ENCODE results near the gene SULT2B1. TPM values are rescaled to one million over a fixed set of nuclear protein-coding genes. Genes with fewer than 3 reads are reported as not detected.

Gene SULT2B1
- total RNA-seq, 4 donors from 2014 or later, result 1.0 TPM; not detected in 3

DNA sequence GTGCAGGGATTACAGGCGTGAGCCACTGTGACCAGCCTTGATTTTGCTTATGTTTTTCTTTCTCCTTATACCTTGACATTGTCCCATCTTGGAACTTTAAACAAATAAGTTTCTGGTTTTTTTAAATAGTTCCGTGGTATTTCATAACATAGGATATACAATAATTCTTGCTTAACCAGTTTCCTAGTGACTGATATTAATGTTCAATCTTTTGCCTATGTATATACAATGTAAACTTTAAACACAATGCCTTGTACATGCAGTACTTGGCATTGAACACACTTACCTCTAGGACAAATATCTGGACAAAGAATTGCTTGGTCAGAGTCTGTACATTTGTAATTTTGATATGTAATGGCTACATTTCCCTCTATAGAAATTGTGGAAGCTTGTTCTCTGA lies 30.2 kb downstream of the SULT2B1 start:
- H3K4me3 ChIP-seq, result no peak overlapping the region
- peaks cover 6 to 8% (median 8%) of the 10 kb centered on the region in 4 donors for H3K4me1 ChIP-seq
- H3K36me3 ChIP-seq, result no peaks in the 10 kb centered on the region
- no peaks in the 10 kb centered on the region for H3K9me3 ChIP-seq
- H3K27me3 ChIP-seq, result no peaks in the 10 kb centered on the region
- no peak for TF ChIP-seq POLR2AphosphoS5 (IDR thresholded peaks at IDR 0.05)
- TF ChIP-seq POLR2A (IDR thresholded peaks at IDR 0.05; ENCODE audit: low read depth), result no peak
- TF ChIP-seq, protein P1, sequence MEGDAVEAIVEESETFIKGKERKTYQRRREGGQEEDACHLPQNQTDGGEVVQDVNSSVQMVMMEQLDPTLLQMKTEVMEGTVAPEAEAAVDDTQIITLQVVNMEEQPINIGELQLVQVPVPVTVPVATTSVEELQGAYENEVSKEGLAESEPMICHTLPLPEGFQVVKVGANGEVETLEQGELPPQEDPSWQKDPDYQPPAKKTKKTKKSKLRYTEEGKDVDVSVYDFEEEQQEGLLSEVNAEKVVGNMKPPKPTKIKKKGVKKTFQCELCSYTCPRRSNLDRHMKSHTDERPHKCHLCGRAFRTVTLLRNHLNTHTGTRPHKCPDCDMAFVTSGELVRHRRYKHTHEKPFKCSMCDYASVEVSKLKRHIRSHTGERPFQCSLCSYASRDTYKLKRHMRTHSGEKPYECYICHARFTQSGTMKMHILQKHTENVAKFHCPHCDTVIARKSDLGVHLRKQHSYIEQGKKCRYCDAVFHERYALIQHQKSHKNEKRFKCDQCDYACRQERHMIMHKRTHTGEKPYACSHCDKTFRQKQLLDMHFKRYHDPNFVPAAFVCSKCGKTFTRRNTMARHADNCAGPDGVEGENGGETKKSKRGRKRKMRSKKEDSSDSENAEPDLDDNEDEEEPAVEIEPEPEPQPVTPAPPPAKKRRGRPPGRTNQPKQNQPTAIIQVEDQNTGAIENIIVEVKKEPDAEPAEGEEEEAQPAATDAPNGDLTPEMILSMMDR (IDR thresholded peaks at IDR 0.05), result no peak
- no peak overlapping the region for H3K27ac ChIP-seq (replicated peaks in 1 of 4)
- 76% methylated on average over 2 of the region's 2 CpGs for WGBS
- DNase-seq (ENCODE audit: extremely low spot score), result no peak
- intact Hi-C loops (cut with DNase I), result loop anchor here (5.0 kb wide), 1 partner anchor 75 kb away; no protein-coding TSS in a partner anchor

DNA sequence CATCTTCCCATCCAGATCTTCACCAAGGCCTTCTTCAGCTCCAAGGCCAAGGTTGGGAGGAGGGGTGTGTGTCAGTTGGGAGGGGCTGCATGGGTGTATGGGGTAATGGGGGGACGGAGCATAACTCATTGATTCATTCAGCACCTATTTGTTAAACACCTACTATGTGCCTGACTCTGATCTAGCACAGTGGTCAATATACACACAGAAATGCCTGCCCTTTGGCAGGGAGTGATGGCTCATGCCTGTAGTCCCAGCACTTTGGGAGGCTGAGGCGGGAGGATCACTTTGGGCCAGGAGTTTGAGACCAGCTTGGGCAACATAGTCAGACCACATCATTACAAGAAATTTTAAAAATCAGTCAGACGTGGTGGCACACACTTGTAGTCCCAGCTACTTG lies 35.4 kb downstream of the SULT2B1 start:
- H3K27me3 ChIP-seq, result no peaks in the 10 kb centered on the region
- intact Hi-C loops (cut with DNase I), result no loop called here
- 90% methylated on average over 3 of the region's 3 CpGs for WGBS
- no peaks in the 10 kb centered on the region for H3K36me3 ChIP-seq
- peaks cover 6 to 19% (median 19%) of the 10 kb centered on the region in 4 donors for H3K4me1 ChIP-seq
- H3K27ac ChIP-seq (replicated peaks in 1 of 4), result no peak overlapping the region
- no peak overlapping the region for H3K4me3 ChIP-seq
- H3K9me3 ChIP-seq, result no peaks in the 10 kb centered on the region
- DNase-seq (ENCODE audit: extremely low spot score), result no peak
- TF ChIP-seq, protein P1 (IDR thresholded peaks at IDR 0.05), result no peak
- TF ChIP-seq POLR2AphosphoS5 (IDR thresholded peaks at IDR 0.05) (no peak), EP300 (IDR thresholded peaks at IDR 0.05) (no peak), POLR2A (IDR thresholded peaks at IDR 0.05; ENCODE audit: low read depth) (no peak)

DNA sequence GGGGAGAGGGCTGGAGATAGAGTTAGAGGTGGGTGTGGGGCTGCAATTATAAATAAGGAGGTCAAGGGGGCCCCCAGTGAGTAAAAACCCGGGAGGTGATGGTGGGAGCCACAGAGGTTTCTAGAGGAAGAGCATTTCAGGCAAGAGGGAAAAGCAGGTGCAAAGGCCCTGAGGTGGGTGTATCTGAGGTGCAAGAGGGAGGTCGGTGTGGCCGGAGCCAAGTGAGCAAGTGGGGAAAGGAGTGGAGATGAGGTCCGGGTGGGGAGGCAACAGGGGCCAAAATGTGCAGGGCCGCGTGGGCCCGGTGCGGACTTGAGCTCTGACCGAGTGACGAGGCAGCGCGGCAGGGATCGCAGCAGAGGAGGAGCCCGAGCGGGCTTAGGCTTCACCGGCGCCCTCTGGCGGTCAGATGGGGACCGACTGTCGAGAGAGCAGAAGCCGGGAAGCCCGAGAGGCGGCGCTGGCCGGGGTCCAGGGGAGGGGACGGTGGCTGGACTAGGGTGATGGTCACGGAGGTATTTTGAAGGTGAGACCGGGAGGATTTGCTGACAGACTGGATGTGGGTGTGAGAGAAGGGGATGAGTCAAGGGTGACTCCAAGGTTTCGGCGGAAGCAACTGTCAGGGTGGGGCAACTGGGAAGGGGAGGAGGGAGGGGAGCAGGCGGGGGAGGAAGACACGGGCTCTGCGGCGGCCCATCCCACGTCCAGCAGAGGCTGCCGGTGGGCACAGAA lies 36.9 kb downstream of the SULT2B1 start:
- peaks cover 3 to 18% (median 16%) of the 10 kb centered on the region in 4 donors for H3K4me1 ChIP-seq
- peak overlapping the region; percentile 46 to 63 (median 52) for H3K4me3 ChIP-seq
- no peaks in the 10 kb centered on the region for H3K27me3 ChIP-seq
- no peaks in the 10 kb centered on the region for H3K9me3 ChIP-seq
- intact Hi-C loops (cut with DNase I), result no loop called here
- peak; percentile 50 to 61 for TF ChIP-seq POLR2AphosphoS5 (IDR thresholded peaks at IDR 0.05)
- TF ChIP-seq EP300 (IDR thresholded peaks at IDR 0.05), result no peak
- TF ChIP-seq, protein P1 (IDR thresholded peaks at IDR 0.05), result peak in 2 of 3 experiments; percentile 91
- DNase-seq (ENCODE audit: extremely low spot score), result peak; percentile 96
- peak overlapping the region in 3 of 4 donors; percentile 30 to 53 (median 42) for H3K27ac ChIP-seq (replicated peaks in 1 of 4)
- no peaks in the 10 kb centered on the region for H3K36me3 ChIP-seq
- WGBS, result 5% methylated on average over 34 of the region's 36 CpGs

DNA sequence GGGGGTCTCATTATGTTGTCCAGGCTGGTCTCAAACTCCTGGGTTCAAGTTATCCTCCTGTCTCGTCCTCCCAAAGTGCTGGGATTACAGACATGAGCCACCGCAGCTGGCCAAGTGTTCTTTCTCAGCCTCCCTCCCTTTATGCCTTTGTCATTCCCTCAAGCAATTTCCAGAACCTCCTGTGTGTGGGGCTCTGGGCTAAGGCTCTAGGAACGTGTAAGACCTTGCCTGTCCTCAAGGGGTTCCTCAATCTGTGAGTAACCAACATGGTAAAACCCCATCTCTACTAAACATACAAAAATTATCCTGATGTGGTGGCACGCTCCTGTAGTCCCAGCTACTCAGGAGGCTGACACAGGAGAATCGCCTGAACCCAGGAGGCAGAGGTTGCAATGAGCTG lies 39.0 kb downstream of the SULT2B1 start:
- Histone ChIP-seq H3K9me3 (no peaks in the 10 kb centered on the region), H3K4me3 (no peak overlapping the region), H3K36me3 (no peaks in the 10 kb centered on the region), H3K4me1 (peaks cover 0 to 11% (median 11%) of the 10 kb centered on the region in 4 donors), H3K27ac (replicated peaks in 1 of 4) (no peak overlapping the region), H3K27me3 (no peaks in the 10 kb centered on the region)
- intact Hi-C loops (cut with DNase I), result no loop called here
- no peak for TF ChIP-seq POLR2AphosphoS5 (IDR thresholded peaks at IDR 0.05)
- no peak for TF ChIP-seq POLR2A (IDR thresholded peaks at IDR 0.05; ENCODE audit: low read depth)
- TF ChIP-seq, protein P1 (IDR thresholded peaks at IDR 0.05), result no peak
- no peak for TF ChIP-seq EP300 (IDR thresholded peaks at IDR 0.05)
- no peak for DNase-seq (ENCODE audit: extremely low spot score)
- WGBS, result 76% methylated on average over 5 of the region's 5 CpGs

Data from esophagus muscularis mucosa (tissue), 4 donors.